TTC549 (cell line): Measurements from ENCODE around the gene PPEF1.

Experiments
- FAIRE-seq: peaks from 2 replicates; lab custom pipeline; 2012; peaks lifted over from hg19 to GRCh38; lab: Jason Lieb, UNC

The PPEF1 gene, protein sequence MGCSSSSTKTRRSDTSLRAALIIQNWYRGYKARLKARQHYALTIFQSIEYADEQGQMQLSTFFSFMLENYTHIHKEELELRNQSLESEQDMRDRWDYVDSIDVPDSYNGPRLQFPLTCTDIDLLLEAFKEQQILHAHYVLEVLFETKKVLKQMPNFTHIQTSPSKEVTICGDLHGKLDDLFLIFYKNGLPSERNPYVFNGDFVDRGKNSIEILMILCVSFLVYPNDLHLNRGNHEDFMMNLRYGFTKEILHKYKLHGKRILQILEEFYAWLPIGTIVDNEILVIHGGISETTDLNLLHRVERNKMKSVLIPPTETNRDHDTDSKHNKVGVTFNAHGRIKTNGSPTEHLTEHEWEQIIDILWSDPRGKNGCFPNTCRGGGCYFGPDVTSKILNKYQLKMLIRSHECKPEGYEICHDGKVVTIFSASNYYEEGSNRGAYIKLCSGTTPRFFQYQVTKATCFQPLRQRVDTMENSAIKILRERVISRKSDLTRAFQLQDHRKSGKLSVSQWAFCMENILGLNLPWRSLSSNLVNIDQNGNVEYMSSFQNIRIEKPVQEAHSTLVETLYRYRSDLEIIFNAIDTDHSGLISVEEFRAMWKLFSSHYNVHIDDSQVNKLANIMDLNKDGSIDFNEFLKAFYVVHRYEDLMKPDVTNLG

DNA sequence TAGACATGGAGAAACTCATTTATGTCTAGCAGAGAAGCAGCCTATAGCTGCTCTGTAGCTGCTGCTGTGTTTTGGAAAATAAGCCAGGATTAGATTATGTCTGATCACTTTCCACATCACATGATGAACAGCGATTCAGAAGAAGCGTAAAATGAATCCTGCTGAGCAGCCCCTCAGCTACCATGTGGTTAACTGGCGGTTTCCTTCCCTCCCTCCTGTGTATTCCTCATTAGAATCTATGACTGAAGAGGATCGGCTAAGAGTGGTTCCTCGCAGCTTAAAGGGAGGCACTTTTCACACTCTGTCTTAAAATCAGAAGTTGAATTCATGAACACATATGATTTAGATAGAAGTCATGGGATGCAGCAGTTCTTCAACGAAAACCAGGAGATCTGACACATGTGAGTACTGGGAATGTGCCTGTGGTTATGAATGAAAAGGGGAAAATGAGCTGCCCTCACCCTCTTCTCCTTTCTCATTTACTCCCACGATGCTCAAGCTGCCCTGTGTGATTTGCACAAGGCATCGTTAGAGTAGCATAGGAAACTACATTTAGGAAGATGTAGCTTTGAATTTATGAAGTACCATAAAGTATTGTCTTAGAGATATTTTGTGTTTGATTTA lies at the start of gene PPEF1:
TSS of gene PPEF1 (plus strand) at position 220 of the 624 bp plus-strand sequence. CDS start at position 356, 136 bp downstream.
- no peak for FAIRE-seq

DNA sequence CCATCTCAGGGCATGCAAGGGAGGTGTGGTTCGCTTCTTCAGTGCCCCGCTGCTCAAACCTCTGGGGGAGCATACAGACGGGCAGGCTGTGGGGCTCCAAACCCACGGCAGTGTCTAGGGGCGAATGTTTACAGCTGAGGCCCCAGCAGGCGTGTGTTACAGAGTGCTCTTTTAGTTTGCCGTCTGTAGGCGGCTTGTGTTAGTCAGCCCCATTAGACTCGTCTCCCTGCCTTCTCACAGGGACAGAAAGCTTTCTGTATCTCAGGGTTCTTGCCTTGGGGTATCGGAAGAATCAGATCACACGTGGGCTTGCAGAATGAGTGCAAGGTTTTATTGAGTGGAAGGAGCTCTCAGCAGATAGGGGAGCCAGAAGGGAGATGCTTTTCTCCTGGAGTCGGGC lies 46.2 kb upstream of the PPEF1 start:
- no peak for FAIRE-seq

DNA sequence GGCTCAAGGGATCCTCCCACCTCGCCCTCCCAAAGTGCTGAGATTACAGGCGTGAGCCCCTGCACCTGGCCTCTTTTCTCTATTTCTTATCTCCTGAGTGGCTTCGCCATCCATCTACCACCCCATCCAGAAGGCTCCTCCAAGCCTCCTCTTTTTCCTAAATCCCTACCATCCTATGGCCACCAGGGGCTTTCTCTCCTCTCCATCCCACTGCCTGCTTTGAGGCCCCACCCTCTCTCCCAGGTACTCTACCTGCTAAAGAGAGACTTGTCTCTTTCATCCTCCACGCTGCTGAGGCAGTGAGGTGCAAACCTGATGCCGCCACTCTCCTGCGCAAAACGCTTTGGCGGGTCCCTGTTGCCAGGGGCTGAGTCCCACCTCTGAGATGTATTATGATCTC lies 42.5 kb upstream of the PPEF1 start:
- no peak for FAIRE-seq

DNA sequence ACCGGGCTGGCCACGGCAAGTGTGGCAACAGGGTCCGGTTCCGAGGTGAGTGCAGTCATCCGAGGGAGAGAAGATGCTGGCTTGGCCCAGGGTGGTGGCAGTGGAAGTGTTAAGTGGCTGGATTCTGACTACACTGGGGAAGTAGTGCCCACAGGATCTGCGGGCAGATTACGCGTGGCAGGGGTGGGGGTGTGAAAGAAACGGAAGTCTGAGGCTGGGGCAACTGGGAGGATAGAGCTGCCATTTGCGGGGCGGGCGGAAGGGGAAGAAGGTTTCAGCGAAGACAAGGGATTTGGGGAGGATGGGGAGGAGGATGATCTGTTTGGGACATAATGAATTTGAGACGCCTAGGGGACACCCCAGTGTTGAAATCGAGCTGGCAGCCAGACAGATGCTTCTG lies 40.8 kb upstream of the PPEF1 start:
- no peak for FAIRE-seq

DNA sequence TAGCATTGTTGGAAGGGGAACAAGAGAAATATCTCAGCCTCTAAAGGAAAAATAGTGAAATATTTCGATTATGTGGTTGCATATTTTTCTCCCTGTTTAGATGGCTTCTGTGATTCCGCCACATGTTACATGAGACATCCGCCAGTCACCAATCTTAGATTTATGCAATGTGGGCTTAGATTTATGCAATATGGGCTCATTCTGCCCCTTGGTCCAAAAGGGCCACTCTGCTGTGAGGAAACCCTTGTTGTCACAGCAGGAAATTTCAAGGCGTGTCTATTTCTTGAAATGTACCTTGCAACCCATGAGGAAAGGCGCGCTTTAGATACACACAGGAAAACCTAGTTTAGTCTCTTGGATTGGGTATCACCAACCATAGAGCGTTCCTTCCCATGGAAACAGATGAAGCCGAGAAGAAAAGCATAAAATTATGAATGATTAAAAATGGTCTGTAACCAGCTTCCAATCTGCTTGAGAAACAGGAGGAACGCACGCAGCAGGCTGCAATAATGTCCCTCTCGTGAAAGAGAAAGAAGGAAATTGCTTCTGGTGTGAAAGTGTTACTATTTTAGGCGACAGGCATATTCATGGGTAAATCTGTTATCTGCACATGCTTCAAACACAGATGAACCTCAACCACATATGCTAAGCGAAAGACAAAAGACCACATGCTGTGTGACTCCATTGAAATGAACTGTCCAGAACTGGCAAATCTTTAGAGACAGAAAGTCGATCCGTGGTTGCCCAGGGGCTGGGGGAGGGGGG lies 39.2 kb upstream of the PPEF1 start:
- FAIRE-seq = no peak

DNA sequence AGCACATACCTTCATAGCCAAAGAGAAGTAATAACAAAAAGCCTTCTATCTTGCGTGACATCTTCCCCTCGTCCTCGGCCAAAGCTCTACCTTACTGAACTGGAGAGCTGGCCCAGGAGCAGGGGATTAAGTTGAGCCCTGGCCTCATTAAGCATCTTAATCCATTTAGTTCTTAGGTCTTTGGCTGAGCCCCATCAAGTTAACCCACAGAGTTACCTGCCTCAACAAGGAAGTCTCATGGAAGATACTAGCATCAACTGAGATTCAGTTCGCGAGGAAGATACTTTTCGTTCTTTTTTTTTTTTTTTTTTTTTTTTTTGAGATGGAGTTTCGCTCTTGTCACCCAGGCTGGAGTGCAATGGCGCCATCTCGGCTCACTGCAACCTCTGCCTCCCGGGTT lies 35.4 kb upstream of the PPEF1 start, which contains the start of gene RS1:
TSS of gene RS1 (minus strand) at position 101 of the 400 bp plus-strand sequence. CDS start at position 61, 40 bp downstream.
- no peak for FAIRE-seq

DNA sequence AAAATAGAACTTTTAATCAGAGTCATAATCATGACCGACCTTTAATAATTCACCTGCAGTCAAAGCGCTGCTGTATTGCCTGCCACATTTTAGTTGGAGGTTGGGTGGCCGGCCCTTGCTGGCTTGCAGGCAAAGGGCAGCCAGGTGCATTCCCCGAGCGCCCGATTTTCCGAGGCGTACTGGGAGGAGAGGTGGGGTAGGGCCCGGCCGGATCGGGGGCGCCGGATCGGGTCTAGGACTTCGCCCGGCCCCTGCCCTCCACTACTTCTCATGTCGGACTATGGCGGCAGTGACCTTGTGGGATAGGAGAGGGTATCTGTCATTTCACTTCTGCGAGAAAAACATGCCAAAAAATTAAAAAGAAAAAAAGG lies 33.0 kb upstream of the PPEF1 start:
- FAIRE-seq = no peak

DNA sequence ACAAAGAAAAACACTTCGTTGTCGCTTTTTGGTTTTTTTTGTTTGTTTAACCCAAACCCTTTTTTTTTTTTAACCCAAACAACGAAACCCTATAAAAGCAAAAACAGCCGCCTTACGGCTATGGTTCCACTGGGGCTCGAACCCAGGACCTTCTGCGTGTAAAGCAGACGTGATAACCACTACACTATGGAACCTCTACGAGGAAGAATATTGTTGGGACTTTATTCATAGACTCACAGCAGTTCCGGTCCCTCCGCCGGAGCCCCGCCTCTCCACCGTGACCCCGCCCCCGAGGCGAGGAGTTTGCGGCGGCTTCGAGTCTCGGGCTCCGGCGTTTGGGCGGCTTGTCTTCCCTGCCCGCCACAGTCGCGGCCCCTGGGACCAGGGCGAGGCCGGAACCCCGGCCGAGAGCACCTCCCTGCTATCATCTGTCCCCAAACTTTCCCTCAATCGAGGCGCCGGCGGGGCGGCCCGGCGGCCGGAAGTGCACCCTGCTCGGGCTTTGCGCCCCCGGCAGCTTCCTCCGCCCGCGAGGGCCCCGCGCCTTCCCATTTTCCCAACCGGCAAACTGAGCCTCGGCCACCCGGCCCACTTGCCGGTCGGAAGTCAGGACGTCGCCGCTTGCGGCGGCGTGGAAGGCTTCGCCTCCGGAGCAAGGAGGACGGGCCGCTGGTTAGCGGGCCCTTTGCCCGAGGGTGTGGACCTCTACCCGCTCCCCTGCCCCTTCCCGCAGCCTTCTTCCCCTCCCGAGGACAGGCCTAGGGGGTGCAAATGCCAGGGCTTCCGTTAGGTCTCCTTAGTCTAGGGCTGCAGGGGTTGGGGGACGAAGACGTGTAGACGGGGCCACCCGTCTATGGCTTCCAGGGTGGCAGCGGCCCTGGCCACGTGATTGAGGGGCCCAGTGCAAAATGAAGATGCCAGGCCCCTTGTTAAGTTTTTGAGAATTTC lies 32.4 kb upstream of the PPEF1 start:
- FAIRE-seq = peak; percentile 47

DNA sequence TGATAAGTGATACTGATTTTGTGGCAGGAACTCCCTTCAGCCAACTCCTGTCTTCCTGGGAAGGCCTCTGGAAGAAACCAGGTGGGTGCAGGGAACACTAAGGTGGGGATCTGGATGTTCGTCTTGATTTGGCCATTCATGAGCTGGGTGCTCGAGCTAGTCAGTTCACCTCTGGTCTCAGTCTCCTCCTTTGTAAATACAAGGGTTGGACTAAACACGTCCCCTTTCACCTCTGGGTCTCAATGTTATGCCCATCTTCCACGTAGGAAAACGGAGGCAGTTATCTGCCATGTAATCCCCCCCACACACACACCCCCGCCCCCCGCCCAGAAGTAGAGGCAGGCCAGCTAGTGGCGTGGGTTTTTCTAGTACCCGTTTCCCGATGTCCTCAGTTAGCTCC lies 31.4 kb upstream of the PPEF1 start:
- no peak for FAIRE-seq

DNA sequence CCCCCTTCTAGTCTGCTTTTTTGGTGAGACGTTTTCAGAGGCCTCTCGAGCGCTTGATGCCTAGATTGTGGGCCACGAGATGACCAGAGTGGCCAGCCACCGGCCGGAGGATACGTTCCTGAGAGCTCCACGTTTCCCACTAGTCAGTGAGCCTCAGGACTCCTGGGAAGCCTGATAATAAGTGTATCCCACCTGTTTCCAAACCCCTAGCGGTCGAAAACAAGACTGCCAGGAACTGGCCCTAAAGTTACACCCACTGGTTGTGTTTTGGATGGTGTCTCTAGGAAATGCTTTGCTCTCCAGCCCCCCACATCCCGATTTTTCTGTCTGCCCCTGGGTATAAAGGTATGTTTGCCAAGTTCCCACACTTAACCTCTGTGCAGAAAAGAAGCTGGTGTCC lies 31.0 kb upstream of the PPEF1 start:
- no peak for FAIRE-seq

DNA sequence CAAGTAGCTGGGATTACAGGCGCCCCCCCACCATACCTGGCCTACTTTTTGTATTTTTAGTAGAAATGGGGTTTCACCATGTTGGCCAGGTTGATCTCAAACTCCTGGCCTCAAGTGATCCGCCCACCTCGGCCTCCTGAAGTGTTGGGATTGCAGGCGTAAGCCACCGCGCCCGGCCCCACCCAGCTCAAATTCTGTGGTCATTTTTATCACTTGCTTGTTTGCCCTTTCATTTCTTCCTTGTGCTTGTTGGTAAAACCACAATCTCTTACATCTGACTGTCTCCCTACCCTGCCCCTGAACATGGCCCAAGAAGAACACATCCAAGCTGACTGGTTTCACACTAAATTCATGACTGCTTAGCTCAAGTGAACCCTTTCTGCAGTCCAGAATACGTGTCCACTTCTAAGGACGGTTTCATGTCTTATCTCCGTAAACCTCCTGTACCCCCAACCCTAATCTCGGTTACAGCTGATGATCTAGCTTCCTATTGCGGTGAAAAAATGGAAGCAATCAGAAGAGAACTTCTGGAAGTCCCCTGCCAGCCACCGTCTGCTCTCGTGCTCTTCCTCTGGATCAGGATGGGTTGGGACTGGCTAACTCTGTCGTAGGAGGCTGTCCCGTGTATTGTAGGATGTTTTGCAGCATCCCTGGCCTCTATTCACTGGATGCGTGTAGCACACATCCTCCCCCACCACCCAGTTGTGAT lies 30.1 kb upstream of the PPEF1 start:
- no peak for FAIRE-seq

DNA sequence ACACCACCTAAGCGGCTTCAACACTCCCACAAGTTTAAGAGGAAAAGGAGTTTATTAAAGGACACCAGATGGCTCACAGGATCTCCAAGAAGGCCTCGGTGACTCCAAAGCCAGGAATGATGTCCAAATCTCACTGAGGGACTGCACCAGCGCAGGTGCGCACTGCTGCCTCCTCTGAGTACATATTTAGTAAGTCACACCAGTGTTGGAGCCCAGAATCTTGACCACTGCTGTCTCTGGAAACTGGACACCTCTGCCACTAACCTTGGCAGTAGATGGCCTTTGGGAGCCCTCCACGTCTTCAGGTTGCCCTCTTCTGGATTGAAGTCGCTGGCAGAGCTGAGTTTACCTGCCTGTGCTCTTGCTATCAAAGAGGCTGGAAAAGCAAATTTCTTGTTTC lies 25.4 kb upstream of the PPEF1 start:
- no peak for FAIRE-seq

DNA sequence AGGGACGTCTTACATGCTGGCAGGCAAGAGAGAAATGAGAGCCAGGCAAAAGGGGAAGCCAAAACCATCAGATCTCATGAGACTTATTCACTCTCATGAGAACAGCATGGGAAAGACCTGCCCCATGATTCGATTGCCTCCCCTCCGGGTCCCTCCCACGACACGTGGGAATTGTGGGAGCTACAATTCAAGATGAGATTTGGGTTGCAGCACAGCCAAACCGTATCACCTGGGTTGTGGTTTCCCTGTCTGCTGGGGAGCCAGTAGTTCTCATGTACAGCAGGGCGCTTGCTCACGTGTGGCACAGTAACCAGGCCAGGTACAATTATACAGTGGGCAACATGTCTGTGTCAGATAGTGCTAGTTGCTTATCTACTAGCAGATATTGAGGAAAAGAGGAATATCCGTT lies 24.5 kb upstream of the PPEF1 start:
- no peak for FAIRE-seq

DNA sequence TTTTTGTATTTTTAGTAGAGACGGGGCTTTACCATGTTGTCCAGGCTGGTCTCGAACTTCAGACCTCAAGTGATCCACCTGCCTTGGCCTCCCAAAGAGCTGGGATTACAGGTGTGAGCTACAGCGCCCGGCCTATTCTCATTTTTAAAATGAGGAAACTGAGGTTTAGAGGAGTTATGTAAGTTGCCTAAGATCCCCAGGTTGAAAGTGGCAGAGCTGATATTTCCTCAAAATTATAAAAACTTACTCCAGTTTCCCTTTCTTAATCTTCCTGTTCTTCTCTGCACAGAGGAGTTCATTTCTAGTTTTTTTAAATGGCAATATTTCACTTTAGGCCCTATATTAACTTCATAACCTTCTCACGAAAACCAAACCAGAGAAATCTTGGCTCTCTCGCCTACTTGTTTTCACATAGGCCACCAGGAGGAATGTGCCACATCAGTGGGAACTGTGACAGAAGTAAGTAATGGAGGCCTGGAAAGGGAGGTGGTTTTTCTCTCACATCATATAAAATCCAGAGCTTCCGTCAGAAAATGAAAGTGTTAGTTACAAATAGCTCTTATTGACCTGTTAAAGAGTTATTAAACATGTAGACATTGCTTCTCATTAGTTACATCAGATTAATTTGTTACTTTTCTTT lies 19.5 kb upstream of the PPEF1 start:
- FAIRE-seq = no peak

DNA sequence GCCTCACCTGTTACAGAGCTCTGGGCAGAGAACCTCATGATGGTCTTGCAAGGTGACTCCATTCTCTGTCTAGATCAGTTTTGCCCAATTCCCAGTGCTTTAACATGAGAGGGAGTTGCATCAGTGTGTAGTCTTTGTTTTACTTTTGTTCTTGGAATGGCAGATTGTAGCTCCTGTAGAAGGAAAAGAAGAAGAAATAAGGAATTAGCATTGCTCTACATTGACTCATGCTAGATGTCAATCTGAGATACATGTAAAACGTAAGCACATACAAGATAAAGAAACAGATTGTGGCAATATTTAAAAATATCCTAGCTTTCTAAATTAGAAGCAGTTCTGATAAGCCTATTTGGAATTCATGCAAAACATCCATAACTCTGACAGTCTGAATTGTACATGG lies 16.0 kb upstream of the PPEF1 start:
- FAIRE-seq = no peak

DNA sequence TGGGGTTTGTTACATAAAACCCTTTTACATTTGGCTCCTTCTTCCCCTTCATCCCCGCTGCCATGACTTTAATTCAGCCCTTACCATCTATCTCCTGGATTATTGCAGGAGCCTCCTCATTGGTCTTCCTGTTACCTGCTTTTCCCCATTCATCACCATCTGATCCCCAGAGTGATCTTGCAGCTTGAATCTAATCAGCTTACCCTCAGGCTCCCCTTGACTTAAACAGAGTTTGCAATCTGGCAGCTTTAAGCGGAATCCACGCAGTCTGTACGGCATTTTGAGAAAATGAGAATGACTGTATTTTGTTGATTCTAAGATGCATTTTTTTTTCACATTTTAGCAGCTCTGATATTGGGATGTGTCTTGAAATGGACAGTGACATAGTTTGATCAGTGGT lies 14.9 kb upstream of the PPEF1 start:
- no peak for FAIRE-seq

DNA sequence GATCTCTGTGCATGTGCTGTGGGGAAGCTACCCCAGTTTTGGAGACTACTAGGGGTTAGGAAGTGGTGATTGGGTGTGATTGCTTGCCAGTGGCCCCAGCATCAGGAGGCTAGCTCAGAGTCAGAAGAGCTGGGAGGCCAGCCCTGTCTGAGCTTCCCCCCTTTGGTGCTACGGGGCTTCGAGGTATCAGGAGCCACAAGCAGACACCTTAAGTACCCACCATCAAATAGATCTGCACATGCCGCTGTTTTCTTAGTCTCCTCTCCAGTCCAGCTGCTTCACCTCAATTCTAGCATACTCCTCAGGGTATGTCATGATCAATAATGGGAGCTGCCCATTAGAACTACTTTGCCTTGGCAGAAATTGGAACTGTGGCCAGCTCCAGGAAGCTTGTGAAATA lies 10.8 kb upstream of the PPEF1 start:
- no peak for FAIRE-seq

DNA sequence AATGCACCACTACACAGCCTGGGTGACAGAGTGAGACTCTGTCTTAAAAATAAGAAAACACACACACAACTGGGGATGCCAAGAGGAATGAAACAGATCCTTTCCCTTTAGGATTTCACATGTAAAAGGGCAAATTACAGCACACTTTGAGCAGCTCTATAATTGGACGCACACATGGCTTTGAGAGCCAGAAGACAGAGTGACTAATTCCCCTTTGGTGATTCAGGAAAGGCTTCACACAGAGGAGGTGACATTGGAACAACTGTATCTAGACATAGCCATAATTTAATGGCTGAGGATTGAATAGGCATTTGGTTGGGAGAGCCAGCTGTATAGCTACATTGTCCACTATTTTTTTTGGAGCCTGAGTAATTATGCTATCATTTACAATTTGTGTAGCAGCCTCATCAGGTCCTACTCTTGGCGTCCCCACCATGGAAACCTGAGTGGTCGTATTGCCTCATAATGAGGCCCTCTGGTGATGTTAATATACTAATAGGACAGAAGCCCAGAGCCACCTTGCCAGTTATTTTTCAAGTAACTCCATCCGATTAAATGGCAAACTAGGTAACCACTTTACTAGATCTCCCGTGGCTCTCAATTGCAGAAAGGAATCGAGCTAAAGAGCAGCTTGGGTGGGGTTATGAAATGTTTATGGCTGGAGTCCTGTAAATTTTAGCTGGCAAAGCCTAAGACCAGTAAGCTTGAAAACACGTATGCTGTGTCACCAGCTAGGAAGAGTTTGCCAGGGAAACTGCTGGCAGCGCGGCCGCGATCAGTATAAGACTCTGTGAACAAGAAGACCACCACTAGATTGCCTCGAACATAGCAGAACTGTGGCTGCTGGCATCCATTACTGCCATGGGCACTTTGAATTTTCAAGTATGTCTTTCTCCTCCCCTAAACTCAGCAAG lies 8.5 kb upstream of the PPEF1 start:
- FAIRE-seq = no peak
